Pons (tissue), 1 donor: ENCODE data around the gene SDK1.

Experiments
- DNase-seq: peaks from one replicate; pipeline ENCODE4 v3.0.0-alpha.2; 2016; ENCODE audit warnings: low spot score

The SDK1 gene

GRCh38 chr7:3415861-3416312 lies 114.8 kb downstream of the SDK1 start:
- no peak for DNase-seq

DNA sequence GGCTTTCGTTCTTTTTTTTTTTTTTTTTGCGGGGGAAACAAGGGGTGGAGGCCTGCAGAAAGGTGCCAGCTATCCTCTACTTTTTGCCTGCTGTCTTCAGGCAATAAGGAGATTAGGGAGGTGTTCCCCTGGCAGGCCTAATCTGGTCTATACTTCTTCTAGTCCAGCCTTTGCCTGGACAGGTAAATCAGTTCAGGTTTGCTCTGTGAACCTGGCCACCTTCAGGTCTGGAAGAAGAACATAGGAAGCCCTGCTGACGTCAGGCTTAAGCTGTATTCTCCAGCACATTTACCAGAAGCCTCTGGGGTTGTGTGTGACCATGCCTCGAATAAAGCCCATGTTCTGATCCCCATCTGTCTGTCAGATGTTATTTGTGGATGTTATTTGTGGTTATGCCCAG lies 115.4 kb downstream of the SDK1 start:
- no peak for DNase-seq

GRCh38 chr7:3425087-3425486 lies 124.0 kb downstream of the SDK1 start:
- DNase-seq = no peak

DNA sequence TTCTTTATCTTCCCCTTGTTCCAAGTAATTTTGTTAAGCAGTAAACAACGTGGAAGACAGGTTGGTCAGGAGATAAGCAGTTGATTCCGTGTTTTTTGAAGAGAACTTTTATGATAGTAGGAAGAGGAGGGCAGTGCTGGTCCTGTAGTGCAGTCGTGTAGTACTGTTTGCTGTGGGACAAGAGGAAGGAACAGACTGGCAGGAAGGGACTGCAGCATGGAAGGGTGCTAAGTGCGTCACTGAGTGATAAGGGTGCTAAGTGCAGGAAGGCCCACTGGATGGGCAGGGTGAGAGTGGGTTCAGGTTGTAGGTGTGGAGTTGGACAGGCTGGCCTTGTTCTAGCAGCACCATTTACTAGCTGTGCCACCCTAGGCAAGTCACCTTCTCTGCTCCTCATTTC lies 125.0 kb downstream of the SDK1 start:
- no peak for DNase-seq

GRCh38 chr7:3427957-3428356 lies 126.9 kb downstream of the SDK1 start:
- DNase-seq = no peak

- no peak for DNase-seq
These were observed 128.9 kb downstream of the SDK1 start for GRCh38 chr7:3429981-3430380.

DNA sequence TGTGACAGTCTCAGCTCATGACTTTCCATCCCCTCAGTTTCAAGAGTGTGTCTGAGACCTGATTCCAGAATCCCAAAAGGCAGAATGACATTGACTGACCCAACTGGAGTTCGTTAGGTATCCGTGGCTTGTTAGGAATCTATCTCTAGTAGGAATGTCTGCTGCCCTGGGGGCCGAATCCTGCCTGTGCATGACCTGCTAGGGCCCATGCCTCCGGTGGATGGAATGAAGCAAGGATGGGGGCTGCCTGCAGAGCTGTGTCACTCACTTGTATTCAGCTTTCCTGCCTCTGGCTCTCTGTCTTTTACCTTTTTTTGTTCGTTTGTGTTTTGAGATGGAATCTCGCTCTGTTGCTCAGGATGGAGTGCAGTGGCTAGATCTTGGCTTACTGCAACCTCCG lies 129.5 kb downstream of the SDK1 start:
- DNase-seq = no peak

DNA sequence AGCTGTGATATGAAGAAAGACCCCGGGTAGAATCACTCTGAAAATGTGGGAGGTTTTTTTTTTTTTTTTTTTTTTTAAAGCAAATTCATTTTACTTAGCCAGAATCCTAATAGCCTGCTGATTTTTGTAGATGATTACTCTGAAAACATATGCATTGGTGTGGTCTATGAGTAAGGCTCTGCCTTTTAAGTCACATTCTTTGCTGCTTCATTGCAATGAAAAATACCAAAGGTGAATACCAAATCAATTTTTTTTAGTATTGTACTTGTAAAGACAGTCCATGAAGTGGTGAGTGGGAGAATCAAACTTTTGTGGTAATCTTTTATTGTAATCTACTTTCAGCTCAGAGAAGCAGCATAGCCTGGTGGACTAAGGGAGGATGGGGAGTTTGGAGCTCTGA lies 130.3 kb downstream of the SDK1 start:
- no peak for DNase-seq

DNA sequence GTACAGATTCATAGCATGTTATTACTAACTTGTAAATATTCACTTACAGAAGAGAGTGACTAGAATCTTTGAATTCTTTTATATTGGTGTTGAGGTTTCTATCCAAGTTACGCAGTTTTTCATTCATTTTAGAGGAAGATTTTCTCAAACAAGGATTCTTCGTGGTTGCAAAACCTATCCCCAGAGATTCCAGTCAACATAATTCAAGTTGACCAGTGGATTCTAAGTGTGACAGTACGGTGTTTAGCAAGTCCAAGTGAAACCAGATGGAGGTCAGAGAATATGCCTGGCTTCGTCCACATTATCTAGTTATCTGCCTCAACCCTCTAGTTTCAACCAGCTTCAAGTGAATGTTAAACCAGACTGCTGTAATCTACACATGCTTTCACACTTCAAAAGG lies 131.9 kb downstream of the SDK1 start:
- DNase-seq = no peak

GRCh38 chr7:3434611-3435010 lies 133.6 kb downstream of the SDK1 start:
- no peak for DNase-seq

DNA sequence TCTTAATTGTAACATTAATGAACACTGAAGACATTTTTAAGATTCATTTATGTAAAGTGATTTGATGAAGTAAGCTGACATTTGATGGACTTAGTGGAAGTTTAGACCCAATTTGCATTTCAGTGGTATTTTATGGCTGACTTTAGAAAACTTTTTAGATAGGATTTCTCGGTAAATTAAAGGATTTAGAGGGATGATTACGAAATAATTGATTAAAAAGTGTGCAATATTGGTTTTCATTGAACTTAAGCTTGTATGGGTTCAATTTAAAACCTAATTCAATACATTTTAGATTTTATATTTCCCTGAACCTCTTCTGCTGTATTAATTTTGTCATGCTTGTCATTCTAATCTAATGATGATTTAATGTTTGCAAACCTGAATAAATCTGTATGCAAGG lies 135.1 kb downstream of the SDK1 start:
- DNase-seq = no peak

- DNase-seq = no peak
These were observed 135.7 kb downstream of the SDK1 start for GRCh38 chr7:3436746-3437145.

DNA sequence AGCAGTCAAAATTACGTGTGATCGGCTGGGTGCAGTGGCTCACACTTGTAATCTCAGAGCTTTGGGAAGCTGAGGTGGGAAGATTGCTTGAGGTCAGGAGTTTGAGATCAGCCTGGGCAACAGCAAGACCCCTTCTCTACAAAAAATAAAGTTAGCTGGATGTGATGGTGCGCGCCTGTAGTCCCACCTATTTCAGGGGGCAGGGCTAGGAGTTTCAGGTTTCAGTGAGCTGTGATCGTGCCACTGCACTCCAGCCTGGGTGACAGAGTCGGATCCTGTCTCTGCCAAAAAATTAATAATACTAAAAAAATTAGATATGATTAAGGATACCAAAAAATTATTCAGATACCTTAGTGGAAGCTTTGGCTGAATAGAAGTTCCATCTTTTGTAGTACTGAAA lies 136.4 kb downstream of the SDK1 start:
- no peak for DNase-seq

DNA sequence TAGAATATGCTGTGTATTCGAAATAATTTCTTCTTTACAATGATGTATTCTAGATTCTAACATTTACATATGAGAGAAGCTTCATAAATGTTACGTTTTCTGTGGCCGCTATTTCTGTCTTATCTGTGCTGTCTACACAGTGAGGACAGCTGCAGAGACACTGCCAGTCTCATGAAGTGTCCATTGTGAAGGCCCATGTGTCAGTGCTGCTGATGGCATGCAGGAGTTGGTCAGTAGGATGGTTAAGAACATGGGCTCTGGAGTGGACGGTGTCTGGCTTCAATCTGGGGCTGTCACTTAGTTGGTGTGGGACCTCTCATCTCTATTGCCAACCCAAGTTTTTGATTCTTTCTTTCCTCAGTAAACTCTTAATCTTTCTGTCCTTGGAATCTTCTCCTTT lies 137.3 kb downstream of the SDK1 start:
- DNase-seq = no peak

GRCh38 chr7:3439333-3440030 lies 138.4 kb downstream of the SDK1 start:
- DNase-seq = no peak

DNA sequence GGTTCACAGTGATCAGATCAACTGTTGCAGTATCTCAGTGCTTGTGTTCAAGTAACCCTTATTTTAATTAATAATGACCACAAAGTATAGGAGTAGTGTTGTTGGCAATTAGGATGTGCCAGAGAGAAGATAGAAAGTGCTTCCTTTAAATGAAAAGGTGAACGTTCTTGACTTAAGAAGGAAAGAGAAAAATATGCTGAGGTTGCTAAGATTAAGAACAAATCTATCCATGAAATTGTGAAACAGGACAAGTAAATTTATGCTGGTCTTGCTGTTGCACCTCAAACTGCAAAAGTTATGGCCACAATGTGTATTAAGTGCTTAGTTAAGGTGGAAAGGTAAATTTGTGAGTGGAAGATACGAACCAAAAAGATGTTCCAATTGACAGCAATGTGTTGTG lies 139.5 kb downstream of the SDK1 start:
- no peak for DNase-seq

GRCh38 chr7:3443716-3444115 lies 142.7 kb downstream of the SDK1 start:
- DNase-seq = no peak

DNA sequence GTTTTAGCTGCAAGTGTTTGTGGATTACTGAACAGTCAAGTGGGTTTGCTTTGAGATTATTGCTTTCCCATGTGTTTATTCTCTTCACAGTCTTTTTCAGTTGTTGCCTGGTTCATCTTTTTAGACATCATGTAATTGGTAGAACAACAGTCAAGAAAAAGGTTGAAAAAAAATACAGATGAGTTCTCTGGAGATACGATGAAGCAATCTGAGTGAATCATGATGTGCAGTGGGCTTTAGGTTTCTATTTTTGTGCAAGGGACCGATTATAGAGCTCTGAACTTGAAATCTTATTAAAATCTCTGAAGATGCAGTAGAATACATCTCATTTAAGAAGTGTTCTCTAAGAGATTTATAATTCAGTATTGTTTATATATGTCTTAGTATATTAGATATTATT lies 145.7 kb downstream of the SDK1 start:
- no peak for DNase-seq

DNA sequence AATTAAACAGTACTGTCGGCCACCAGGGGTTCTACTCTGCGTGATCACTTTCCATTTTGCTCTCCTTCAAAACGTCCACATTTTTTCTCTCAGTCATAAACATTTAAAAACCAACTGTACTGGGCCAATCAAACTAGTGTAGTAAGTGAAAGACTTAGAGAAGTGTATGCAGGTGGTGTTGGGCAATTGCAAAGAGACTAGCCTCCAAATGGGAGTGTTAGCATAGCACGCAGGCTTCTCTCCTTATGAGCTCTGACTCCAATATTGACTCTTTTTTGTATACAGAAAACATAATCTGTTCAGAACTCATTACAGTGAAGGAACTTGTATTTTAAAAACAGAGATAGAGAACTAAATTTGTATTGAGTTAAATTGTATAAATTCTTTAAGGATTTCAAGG lies 150.6 kb downstream of the SDK1 start:
- no peak for DNase-seq

DNA sequence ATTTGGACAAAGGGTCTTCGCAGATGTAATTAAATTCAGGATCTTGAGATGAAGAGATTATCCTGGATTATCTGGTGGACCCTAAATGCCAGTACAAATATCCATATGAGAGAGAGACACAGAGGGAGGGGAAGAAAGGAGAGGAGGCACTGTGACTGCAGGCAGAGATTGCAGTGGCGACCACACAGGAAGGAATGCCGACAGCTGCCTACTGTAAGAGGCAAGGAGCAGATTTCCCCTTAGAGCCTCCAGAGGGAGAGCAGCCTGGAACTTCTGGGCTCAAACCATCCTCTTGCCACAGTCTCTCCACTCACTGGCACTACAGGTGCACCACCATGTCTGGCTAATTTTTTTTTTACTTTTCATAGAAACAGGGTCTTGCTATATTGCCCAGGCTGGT lies 152.3 kb downstream of the SDK1 start:
- DNase-seq = no peak

- no peak for DNase-seq
These were observed 154.9 kb downstream of the SDK1 start for GRCh38 chr7:3455806-3456595.

DNA sequence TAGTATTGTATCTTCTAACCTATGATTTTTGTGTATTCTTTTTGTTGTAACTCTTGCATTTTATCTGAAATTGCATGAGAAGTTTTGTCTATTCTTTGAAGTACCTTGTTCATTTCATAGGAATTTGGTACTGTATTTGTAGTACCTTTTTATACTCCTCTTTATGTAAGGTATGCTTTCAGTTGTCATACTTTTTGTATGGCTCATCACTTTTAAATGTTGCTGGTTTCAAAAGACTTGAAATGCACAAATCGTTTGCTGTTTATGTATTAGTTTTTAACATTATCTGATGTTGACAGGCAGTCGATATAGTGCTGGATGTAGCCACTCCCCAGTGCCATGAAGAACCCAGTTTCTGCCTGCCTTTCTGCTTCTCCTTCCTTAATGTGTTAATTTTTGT lies 158.1 kb downstream of the SDK1 start:
- DNase-seq = no peak

DNA sequence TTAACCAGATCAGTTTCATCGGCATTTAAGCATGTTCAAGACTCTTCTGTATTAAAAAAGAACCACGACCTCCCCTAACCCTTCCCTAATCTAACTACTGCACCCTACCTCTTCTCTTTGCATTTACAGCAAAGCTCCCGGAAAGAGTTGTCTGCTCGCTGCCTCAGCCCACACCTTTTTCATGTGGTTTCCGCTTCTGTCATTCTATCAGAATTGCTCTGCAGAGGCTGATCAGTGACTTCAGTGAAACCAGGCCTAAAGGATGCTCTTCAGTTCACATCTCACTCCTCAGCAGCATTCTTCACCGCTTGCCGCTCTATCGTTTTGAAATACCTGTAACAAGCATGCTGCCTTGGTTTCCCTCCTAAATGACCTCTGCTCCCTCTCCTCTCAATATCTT lies 160.9 kb downstream of the SDK1 start:
- no peak for DNase-seq

- DNase-seq = no peak
These were observed 162.6 kb downstream of the SDK1 start for GRCh38 chr7:3463696-3464095.
